ENCODE measurements around the gene FAM120A.
A peak's percentile ranks its signal among the peaks of the same experiment; 100 is the strongest.
"Not testable (repeated sequence)": the region's sequence is repeated elsewhere in the genome, so short reads cannot be mapped to it uniquely, and the experiment has no call there.

The FAM120A gene, protein sequence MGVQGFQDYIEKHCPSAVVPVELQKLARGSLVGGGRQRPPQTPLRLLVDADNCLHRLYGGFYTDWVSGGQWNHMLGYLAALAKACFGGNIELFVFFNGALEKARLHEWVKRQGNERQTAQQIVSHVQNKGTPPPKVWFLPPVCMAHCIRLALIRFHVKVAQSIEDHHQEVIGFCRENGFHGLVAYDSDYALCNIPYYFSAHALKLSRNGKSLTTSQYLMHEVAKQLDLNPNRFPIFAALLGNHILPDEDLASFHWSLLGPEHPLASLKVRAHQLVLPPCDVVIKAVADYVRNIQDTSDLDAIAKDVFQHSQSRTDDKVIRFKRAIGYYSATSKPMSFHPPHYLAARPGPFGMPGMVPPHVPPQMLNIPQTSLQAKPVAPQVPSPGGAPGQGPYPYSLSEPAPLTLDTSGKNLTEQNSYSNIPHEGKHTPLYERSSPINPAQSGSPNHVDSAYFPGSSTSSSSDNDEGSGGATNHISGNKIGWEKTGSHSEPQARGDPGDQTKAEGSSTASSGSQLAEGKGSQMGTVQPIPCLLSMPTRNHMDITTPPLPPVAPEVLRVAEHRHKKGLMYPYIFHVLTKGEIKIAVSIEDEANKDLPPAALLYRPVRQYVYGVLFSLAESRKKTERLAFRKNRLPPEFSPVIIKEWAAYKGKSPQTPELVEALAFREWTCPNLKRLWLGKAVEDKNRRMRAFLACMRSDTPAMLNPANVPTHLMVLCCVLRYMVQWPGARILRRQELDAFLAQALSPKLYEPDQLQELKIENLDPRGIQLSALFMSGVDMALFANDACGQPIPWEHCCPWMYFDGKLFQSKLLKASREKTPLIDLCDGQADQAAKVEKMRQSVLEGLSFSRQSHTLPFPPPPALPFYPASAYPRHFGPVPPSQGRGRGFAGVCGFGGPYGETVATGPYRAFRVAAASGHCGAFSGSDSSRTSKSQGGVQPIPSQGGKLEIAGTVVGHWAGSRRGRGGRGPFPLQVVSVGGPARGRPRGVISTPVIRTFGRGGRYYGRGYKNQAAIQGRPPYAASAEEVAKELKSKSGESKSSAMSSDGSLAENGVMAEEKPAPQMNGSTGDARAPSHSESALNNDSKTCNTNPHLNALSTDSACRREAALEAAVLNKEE

DNA sequence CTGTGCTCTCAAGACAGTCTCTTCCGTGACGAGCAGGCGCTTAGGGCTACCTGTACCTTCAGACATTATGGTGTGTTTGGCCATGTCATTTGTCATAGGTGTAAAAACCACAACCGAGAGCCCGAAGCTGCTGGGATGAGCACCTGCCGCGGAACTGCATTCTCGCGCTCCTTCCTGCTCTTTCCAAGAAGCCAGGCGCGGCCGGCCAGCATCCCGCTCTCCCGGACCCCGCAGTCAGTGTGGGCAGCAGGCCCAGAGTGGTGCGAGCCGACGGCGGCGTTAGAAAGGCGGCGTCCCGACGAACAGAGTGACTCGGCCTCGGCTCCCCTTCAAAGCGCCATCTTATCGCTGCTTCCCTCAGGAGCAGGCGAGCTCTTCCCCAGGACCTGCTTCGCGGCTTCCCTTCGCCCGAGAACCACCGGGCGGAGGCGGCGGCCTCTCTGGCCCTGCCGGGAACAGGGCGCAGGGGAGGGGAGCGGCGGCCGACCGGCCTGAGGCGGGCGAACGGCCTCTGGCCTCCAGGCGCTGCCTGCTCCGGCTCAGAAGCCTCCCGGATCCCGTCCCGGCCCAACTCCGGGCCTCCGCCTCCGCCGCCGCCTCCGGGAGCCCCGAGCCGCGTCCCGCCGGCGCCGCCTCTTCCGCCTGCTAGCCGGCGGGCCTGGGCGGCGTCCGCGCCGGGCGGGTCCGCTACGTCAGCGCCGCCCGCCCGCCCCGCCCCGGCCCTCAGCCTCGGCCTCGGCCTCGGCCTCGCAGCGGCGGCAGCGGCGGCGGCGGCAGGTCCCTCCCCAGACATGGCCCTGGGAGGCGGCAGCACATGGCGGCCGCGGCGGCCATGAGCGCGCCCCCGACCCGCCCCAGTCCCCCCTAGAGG lies at the start of gene FAM120A:
Gene FAM120A, plus strand, starts transcription at position 741 of the 871 bp plus-strand sequence. CDS start 231 bp downstream, outside the sequence.
- DNase-seq, result peak; percentile 85

DNA sequence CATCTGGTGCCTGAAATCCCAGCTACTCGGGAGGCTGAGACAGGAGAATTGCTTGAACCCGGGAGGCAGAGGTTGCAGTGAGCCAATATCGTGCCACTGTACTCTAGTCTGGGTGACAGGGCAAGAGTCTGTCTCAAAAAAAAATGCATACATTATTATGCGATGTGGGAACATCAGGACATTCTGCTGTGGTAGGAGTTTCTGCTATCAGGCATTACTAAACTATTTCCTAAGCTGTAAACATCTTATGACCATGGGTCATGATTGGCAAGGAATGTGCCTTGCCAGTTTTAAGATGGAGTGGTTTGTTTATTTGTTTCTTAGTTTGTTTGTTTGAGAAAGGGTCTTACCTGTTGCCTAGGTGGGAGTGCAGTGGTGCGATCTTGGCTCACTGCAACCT lies 45.1 kb upstream of the FAM120A start:
- DNase-seq, result no peak

DNA sequence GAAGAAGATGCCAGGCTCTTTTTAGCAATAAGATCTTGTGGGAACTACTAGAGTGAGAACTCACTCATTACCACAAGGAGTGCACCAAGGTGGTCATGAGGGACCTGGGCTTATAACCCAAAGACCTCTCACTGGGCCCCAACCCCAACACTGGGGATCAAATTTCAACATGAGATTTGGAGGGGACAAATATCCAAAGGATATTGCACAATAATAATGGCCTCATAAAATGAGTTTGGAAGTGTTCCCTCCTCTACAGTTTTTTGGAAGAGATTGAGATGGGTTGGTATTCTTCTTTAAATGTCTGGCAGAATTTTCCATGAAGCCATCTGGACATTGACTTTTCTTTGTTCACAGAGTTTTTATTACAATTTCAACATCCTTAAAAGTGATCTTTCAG lies 38.0 kb upstream of the FAM120A start:
- DNase-seq, result no peak

- DNase-seq, result no peak
Measured at GRCh38 chr9:93415176-93415690, 36.3 kb upstream of the FAM120A start.

DNA sequence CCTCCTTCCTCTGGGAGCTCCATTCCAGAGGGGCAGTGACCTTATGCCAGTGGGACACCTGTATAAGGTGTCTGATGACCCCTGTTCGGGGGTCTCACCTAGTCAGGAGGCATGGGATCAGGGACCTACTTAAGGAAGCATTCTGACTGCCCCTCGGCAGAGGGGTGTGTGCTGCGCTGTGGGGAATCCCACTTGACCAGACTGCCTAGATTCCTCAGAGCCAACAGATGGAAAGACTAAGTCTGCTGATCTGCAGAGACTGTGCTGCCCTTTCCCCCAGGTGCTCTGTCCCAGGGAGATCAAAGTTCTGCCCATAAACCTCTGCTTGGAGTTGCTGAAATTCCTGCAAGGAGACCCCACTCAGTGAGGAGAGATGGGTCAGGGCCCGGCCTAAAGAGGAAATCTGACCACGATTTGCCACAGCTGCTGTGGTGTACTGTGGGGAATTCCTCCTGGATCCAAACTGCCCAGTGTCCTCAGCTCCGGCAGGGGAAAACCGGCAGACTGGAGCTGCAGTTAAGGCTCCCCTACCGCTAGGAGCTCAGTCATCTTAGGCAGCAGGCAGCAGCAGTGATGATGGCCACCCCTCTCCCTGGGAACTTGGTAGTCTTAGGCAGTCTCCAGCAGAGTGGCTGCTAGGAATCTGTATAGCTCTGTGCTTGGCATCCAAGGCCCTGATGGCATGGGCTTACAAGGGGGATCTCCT lies 34.8 kb upstream of the FAM120A start:
- DNase-seq, result no peak

DNA sequence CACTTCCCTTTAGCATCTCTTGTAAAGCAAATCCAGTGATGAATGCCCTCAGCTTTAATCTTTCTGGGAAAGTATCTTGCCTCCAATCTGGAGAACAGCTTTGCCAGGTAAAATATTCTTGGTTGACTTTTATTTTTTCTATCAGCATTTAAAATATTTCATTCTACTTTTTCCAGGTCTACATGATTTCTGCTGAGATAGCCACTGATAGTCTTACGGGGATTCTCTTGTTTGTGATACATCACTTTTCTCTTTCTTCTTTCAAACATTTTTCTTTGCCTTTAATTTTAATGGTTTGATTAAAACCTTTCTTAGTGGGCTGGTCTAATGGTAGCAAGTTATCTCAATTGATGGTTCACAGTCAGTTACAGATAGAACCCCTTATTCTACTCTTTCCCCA lies 33.9 kb upstream of the FAM120A start:
- no peak for DNase-seq

GRCh38 chr9:93419023-93419422 lies 32.5 kb upstream of the FAM120A start:
- no peak for DNase-seq

GRCh38 chr9:93422977-93423616 lies 28.4 kb upstream of the FAM120A start:
- no peak for DNase-seq

DNA sequence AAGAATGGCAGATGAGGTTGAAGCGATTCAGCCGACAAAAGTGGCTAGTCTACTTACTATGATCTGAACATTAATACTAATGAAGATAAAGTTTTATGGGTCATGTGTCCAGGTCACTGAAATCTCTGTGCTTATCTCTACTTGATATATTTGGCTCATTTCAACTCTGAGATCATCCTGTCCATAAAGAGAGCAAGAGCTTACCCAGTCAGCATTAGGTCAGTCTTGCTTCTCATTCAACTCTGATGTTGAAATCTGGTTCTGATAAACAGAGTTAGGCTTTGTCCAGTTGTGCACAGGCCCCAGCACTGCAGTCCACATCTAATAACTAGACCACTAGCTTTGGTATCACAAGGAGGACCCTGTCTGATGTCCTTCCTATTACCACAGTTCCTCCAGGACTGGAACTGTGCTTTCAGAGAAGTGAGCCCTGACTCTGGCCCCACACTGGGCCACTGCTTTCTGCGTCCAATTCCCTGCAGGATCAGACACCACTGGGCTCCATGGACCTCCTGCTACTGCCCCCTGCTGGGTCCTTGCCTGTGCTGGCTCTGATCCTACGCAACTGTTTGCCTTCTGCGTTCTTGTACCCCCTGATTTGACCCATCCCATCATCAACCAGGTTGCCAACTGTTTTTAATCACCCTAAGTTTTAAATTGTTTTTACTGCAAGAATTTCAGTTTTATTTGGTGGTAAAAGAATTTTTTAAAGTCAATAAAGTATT lies 23.7 kb upstream of the FAM120A start:
- DNase-seq, result no peak

- DNase-seq, result no peak
Measured at GRCh38 chr9:93431539-93432105, 19.9 kb upstream of the FAM120A start.

DNA sequence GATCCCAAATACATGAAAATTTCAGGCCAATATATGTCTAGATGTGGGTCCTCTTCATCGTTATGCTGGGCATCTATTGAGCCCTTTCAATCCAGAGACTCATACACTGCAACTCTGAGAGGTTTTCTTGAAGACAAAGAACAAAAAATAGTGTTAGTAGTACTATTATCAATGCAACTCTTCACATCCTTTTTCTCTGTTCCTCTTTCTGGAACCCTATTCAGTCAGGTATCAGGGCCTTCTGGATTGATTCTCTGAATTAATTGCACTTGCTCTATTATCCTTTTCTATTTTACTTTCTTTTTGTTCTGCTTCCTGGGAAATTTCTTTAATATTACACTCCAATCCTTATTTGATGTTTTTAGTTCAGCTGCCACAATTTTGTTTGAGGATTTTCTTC lies 18.5 kb upstream of the FAM120A start:
- no peak for DNase-seq

GRCh38 chr9:93434056-93434455 lies 17.4 kb upstream of the FAM120A start:
- no peak for DNase-seq

DNA sequence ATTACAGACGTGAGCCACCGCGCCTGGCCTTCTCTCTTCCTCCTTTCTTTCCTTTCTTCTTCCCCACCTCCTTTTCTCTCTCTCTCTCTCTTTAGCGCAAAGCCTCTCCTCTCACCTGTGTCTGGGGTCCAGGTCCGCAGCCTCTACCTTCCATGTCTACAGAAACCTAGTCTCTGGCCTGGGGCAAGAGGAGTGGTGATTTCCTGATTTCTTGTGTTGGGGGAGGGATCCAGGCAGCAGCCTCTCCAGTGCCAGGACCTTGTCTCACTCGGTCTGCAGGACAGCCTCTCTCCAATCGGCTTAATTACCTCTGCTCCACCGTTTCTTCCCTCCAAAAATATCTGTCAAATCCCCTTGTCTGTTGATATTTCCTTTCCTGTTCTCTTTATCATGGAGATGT lies 16.1 kb upstream of the FAM120A start:
- no peak for DNase-seq

DNA sequence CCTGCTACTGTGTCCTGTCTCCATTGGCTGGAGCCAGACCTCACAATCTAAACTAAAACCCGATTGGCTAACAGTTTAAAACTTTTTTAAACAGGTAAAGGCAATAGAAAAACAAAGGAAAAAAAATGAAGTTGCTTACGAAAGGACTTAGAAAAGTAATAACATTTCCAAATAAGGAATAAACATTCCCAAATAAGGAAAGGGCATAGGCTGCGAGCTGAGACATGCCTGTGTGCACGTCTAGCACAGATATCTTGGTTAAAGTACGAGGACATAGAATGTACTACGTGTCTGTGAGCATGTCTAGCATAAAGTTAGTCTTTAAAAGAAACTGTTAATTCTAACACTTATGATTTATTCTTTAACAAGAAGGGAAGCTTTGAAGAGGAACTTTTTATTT lies 15.3 kb upstream of the FAM120A start:
- no peak for DNase-seq

GRCh38 chr9:93436655-93437407 lies 14.7 kb upstream of the FAM120A start:
- no peak for DNase-seq

GRCh38 chr9:93437996-93438395 lies 13.5 kb upstream of the FAM120A start:
- DNase-seq, result no peak

DNA sequence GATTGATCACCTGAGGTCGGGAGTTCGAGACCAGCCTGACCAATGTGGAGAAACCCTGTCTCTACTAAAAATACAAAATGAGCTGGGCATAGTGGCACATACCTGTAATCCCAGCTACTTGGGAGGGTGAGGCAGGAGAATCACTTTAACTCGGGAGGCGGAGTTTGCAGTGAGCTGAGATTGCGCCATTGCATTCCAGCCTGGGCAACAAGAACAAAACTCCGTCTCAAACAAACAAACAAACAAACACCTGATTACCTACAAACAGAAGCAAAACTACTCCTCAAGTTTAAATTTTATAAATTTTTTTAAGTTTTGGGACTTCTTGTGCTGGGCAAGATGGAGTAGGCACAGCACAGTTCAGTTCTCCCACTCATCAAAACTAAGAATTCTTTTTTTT lies 12.2 kb upstream of the FAM120A start:
- DNase-seq, result not testable (repeated sequence)

DNA sequence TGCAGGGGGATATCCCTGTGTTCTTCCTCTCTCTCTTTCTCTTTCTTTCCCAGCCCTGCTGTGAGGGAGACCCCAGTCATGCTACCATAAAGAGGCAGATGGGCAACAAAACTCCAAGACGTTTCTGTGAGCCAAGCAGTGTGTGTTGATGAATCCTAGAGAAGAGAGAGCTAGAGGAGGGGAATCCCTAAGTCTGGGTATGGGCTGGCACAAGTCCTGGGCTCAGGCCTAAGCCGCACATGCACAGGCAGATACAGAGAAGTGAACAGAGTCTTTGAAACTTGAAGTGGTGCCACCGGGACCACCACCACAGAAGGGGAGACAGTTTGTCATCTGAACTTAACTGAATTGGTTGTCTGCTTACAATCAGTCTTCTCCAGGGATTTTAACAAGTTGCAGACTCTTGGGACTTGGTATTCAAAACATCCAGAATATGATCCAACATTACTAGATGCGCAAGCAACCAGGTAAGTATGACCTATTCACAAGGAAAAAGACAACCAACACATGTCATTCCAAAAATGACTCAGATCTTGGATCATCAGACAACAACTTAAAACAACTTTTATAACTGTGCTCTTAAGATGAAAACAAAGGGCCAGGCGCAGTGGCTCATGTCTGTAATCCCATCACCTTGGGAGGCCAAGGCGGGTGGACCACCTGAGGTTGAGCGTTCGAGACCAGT lies 10.4 kb upstream of the FAM120A start:
- DNase-seq, result no peak

DNA sequence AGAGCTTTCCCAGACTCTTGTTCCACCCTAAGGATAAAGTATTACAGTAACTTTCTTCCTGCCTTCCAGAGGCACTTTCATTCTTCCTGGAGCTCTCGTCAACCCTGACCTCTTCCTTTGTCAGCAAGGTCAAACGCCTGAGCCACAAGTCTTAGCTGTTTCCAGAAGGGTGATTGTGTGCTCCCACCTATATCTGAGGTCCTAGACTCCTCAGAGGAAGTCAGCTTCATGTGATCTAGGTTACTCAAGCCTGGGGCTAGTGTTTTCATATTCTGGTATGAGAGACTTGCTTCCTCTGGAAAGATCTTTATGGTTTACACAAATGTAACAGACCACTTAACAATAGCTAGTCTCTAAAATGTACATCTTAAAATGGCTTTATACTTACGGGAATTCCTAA lies 5.4 kb upstream of the FAM120A start:
- DNase-seq, result no peak

All from GDM1 (cell line).